ENCODE data around the gene ACTG1. TPM values are rescaled to one million over a fixed set of nuclear protein-coding genes. Genes with fewer than 3 reads are reported as not detected.

The ACTG1 gene
- total RNA-seq, 1 experiment from 2014 or later = 3,455 TPM

GRCh38 chr17:81523402-81524038 lies 10.9 kb upstream of the ACTG1 start (continued):
- no peak for TF ChIP-seq ZNF281 (CRISPR knock-in tag; IDR thresholded peaks at IDR 0.05)
- TF ChIP-seq JUN (CRISPR knock-in tag; IDR thresholded peaks at IDR 0.05) = no peak
- no peak for TF ChIP-seq ZMAT4 (CRISPR knock-in tag; IDR thresholded peaks at IDR 0.05)
- peak; percentile 54; the same call in 1 of the 2 replicates for TF ChIP-seq FOXP1 (CRISPR knock-in tag; IDR thresholded peaks at IDR 0.05; ENCODE audit: borderline replicate concordance)
- no peak for TF ChIP-seq ZNF138 (CRISPR knock-in tag; conservative IDR thresholded peaks at IDR 0.05)

- Mint-ChIP-seq H3K4me3 (no peak overlapping the region), H3K27ac (no peak overlapping the region), H3K9me3 (no peaks in the 10 kb centered on the region), H3K27me3 (ENCODE audit: low read depth) (peaks cover 50% of the 10 kb centered on the region), H3K4me1 (peaks cover 17% of the 10 kb centered on the region), H3K36me3 (no peaks in the 10 kb centered on the region)
- ChIA-PET CTCF (interaction anchor here (0.6 to 2.5 kb wide), 38 partner anchors 9 to 424 kb away, joined by 3 to 31 read pairs (median 5); partner anchors contain the start of genes ACTG1, BAHCC1, FAAP100 and NDUFAF8), POLR2A (interaction anchor here (0.5 to 1.6 kb wide), 9 partner anchors 10 to 128 kb away, joined by 3 to 7 read pairs (median 4); partner anchors contain the start of genes ACTG1, BAHCC1 and FAAP100)
- peak; percentile 66 for ATAC-seq
- no peak for TF ChIP-seq NR1H2 (CRISPR knock-in tag; IDR thresholded peaks at IDR 0.05)
- TF ChIP-seq FOXP1 (CRISPR knock-in tag; IDR thresholded peaks at IDR 0.05; ENCODE audit: borderline replicate concordance) = 0 out of 2 replicates have a peak, but pooled peaks have one; percentile 31
- peak; percentile 76 for DNase-seq (ENCODE audit: low spot score)
Measured at GRCh38 chr17:81522491-81523401, 10.1 kb upstream of the ACTG1 start.

GRCh38 chr17:81520021-81520901 lies 7.7 kb upstream of the ACTG1 start:
- H3K27me3 Mint-ChIP-seq (ENCODE audit: low read depth) = peaks cover 46% of the 10 kb centered on the region
- peak overlapping the region; percentile 42 for H3K4me3 Mint-ChIP-seq
- DNase-seq (ENCODE audit: low spot score) (no peak), ATAC-seq (peak; percentile 4; the same call in 1 of the 2 replicates)
- TF ChIP-seq PRDM15 (CRISPR knock-in tag; IDR thresholded peaks at IDR 0.05) (peak; percentile 44), MLX (CRISPR knock-in tag; IDR thresholded peaks at IDR 0.05) (no peak)
- H3K9me3 Mint-ChIP-seq = no peaks in the 10 kb centered on the region
- no peak overlapping the region for H3K27ac Mint-ChIP-seq
- no peaks in the 10 kb centered on the region for H3K36me3 Mint-ChIP-seq
- peaks cover 29% of the 10 kb centered on the region for H3K4me1 Mint-ChIP-seq
- CTCF ChIA-PET = interaction anchor here (0.6 to 2.9 kb wide), 4 partner anchors 17 to 364 kb away, joined by 3 to 25 read pairs (median 6); no protein-coding TSS in a partner anchor
- POLR2A ChIA-PET = interaction anchor here (0.6 kb wide), 4 partner anchors 16 to 390 kb away, joined by 3 to 4 read pairs (median 4); no protein-coding TSS in a partner anchor

Measured in WTC11 (cell line).